Stimulated activated CD4-positive, alpha-beta T cell treated with anti-CD3 and anti-CD28 coated beads, Interleukin-15, amount 100 ng/mL, for 48 hours (primary cell): ENCODE results near the gene TGIF1.

Source experiments
- DNase-seq, 2 donors: peaks; one replicate each; pipeline ENCODE4 v3.0.0-alpha.2; 2020; ENCODE audit warnings: low read depth in 2 of 2

TGIF1 gene

GRCh38 chr18:3482258-3482657 is 32.3 kb downstream of the TGIF1 start:
- no peak for DNase-seq

DNA sequence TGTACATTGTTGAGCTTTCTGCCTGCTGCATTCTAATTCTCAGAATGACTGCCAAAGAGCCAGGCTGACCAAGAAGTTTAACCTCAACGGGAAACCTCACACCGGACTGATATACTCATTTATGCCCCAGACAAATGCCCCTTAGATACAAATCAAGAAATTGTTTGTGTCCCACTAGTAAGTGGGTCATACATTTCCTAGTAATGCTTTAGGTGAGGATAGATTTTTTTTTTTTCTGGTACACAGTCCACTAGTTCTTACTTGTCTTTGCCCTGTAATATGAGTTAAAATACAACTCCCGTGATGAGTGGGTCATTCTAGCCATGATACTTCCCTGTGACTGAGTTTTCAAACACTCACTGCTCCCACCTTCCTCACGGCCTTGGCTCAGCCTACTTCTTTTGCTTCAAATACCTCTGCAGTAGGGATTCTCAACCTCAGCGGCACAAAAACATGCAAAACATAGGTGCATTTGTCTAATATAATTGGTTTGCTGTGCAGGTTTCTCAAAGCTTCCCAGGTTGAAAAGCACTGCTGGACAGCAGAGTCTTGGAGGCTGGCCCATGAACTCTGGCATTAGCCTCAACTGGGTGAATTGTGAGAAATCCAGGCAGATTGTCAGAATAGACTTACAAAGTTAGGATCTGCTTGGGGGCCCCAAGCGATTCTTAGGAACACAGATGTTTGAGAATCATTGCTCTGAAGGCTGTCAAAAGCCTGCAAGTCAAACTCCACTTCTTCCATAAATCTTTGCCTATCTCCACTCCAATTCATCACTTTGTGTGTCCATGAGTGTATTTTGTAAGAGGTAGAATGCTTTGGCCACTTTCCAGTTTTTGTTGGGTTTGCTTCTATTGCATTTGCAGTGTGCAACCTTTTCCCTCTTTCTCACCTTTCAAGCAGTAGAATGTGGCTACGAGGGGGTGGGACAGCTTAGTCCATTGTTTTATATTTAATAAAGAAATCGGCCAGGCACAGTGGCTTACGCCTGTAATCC is 35.5 kb downstream of the TGIF1 start:
- no peak for DNase-seq

DNA sequence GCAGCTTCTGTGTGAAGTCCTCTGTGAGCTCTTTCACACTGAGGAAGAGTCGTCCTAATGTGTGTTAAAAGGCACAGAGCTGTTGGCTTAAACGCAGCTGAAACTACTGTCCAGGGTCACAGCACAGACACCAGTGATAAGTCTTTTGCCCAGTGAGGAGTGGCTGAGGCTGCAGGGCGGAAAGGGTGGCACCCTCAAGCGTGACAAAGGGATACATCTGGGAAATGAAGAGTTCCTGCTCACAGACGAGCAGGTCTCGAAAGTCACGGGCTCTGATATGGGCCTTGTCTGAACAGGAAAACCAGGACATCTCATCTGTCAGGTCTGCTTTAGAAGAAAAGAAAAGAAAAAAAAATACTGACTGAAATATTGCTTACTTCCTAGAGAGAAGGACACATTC is 36.5 kb downstream of the TGIF1 start:
- DNase-seq, result no peak

DNA sequence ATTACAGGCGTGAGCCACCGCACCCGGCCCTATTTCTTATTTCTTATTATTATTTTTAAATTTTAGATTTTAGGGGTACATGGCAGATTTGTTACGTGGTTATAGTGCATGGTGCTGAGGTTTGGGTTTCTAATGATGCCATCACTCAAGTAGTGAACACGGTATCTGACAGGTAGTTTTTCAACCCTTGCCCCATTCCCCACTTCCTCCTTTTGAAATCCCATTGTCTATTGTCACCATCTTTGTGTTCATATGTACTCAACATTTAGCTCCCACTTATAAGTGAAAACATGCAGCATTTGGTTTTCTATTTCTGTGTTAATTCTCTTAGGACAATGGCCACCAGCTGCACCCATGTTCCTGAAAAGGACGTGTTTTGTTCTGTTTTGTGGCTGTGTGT is 39.5 kb downstream of the TGIF1 start:
- DNase-seq, result no peak

- no peak for DNase-seq
Observed at GRCh38 chr18:3491981-3492555, 42.1 kb downstream of the TGIF1 start.

- no peak for DNase-seq
Observed at GRCh38 chr18:3492721-3493120, 42.7 kb downstream of the TGIF1 start.

DNA sequence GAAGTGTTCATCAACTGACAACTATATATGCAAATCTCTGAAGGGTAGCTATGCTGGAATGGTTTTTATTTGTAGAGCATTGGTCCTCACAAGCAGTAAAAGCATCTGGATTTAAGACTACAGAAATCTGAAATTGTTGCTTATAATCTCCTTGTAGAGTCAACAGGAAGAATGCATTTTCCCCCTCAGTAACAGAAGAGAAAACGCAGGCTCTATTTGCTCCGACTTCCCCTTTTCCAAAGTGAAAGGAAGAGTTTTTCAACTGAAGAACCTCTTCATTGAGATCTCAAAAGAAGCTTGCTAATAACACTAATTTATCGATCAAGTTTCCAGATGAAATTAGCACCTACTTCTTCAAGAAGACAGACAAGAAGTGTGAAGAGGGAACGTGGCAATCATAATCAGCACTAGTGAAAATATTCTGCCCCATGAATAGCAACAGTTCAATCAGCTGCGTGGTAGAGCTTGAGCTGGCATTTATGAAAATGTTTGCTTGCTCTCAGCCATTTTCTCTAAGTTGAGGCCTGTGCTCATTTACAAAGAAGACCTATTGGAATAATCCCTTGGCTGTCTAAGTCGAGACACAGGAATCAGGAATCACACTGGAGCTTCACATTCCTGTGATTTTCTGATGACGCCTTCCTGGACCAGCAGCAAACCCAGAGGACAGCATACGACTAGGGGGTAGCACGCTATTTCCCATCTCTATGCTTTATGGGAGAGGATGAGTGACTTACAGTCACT is 43.7 kb downstream of the TGIF1 start:
- DNase-seq, result no peak

- no peak for DNase-seq
Observed at GRCh38 chr18:3494245-3494526, 44.2 kb downstream of the TGIF1 start.

GRCh38 chr18:3494569-3494968 is 44.6 kb downstream of the TGIF1 start:
- DNase-seq, result no peak

GRCh38 chr18:3495691-3496430 is 45.9 kb downstream of the TGIF1 start:
- DNase-seq, result no peak

DNA sequence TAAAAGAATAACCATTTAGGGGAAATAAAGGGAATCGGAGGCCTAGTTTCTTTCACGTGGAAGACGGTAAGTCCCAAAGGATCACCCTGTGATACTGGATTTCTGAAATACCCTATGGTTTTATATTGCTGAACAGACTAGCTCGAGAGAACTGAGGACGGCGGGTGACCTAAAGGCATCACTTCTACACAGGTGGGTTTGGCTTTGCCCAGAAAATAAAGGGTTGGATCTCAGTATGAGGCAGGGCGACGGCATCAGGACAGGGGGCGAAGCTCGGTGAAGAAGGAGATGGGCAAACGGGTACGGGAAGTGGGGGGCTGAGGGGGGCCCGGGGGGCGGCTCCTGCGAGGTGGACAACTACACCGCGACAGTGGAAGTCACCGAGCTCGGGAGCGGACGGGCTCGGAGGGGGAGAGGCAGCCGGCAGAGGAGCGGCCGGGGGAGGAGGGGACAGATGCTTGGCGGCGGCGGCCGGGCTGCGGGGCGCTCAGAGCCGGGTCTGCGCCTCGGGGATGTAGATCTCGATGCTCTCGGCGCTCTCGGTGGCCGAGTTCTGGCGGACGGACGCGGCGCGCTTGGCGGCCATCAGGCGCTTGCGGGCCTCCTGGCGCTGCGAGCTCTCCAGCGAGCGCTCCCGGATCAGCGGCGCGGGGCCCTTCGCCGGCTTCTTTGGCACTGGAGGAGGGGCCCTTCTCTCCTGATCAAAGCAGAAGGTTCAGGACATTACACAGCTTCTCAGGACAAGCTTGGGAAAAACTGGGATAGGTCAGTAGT is 48.9 kb downstream of the TGIF1 start:
- DNase-seq, result no peak

DNA sequence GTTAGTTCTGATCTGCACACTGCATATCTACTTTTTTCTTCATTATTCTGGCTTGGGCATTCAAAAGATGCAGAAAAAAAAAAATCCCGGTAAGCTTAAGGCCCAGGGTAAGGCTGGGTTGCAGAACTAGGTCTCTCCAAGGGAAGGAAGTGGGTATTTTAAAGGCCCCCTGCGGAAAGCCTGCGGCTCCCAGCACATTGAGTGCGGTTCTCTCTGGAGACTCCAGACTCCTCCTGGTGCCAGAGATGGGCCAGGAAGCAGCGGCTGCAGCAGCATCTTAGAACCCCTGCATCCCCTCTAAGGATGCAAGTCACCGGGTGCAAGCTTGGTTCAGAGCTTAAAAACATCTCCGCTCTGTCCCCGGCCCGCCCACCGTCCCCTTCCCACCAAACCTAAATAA is 49.5 kb downstream of the TGIF1 start:
- no peak for DNase-seq

DNA sequence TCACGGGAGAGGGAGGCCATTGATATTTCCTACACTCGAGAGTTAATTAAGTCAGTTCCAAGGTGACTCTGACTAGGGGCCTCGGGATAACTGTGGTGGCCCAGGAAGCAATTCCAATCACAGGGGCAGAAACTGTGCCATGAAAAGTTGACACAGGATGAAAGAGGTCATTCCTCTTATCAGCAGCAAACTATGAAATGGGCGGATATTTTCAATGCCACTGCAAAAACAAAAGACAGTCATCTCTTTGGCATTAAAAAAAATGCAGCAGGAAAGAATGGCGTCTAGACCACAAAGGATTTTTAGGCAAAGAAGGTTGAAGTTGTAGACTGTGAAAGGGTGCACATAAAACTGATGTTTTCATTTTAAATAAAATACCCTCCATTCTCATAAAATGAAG is 50.0 kb downstream of the TGIF1 start:
- no peak for DNase-seq

DNA sequence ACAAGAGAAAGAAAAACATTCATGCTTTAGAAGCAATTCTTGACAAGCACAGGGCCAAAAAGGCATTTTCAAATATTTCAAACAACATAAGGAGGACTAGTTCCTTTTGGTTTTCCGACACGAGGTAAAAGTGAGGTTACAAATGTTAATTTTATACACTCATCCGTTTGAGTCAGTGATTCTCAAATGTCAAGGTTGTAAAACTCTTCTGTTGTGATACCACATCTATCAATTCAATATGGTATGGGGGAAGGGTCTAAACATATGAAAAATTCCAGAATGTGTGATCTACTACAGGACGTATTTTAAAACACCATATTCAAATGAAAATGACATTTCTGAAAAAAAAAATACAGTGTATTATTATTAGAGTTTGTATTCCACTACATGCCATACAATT is 52.7 kb downstream of the TGIF1 start:
- DNase-seq, result no peak

GRCh38 chr18:3504637-3505036 is 54.7 kb downstream of the TGIF1 start:
- DNase-seq, result no peak

- no peak for DNase-seq
Observed at GRCh38 chr18:3508576-3509549, 58.9 kb downstream of the TGIF1 start.
